AG04449 (cell line): ENCODE measurements around the gene ACOT2.

Experiments used
- CTCF ChIA-PET: fragments of 350-600 bp; formaldehyde crosslinking; extraction: SDS; loops from one replicate; lab custom pipeline; 2021; ENCODE audit warnings: antibody characterized with exemption; lab: Yijun Ruan, JAX
- POLR2A ChIA-PET: fragments of 400-600, 350-600 bp; formaldehyde crosslinking; extraction: SDS; loops from one replicate; lab custom pipeline; 2020; ENCODE audit warnings: antibody characterized with exemption, inconsistent platforms; lab: Yijun Ruan, JAX
- DNase-seq: peaks from one replicate; pipeline ENCODE4 v3.0.0-alpha.2; 2010; ENCODE audit warnings: low read depth, low spot score
- H3K4me3 ChIP-seq: 2 replicates; pipeline ENCODE4 v1.5.1; 2011; ENCODE audit warnings: low read depth, mild to moderate bottlenecking, control low read depth, low read length
- CTCF ChIP-seq: IDR thresholded peaks from one replicate; pipeline ENCODE4 v1.5.1; 2011; ENCODE audit warnings: mild to moderate bottlenecking, moderate library complexity, low read length, control low read depth, inconsistent platforms; ENCODE audit not compliant: insufficient read depth; ENCODE audit errors: missing control alignments

Gene ACOT2

GRCh38 chr14:73606271-73606670 lies 37.3 kb downstream of the ACOT2 start:
- CTCF ChIA-PET = no interaction called here
- no peak overlapping the region for H3K4me3 ChIP-seq
- POLR2A ChIA-PET = no interaction called here
- TF ChIP-seq CTCF = no peak
- DNase-seq = no peak

GRCh38 chr14:73607241-73607640 lies 38.2 kb downstream of the ACOT2 start:
- TF ChIP-seq CTCF = no peak
- POLR2A ChIA-PET = no interaction called here

GRCh38 chr14:73610687-73611086 lies 41.7 kb downstream of the ACOT2 start:
- ChIA-PET POLR2A (no interaction called here), CTCF (no interaction called here)
- no peak for TF ChIP-seq CTCF
- DNase-seq = no peak
- H3K4me3 ChIP-seq = no peak overlapping the region

More at GRCh38 chr14:73607241-73607640, 38.2 kb downstream of the ACOT2 start:
- CTCF ChIA-PET = no interaction called here
- H3K4me3 ChIP-seq = no peak overlapping the region
- no peak for DNase-seq

- DNase-seq = no peak
- H3K4me3 ChIP-seq = peak within 1 kb of the TSS; percentile 64
- ChIA-PET POLR2A (interaction anchor here (0.6 to 1.0 kb wide), 4 partner anchors 26 to 76 kb away, joined by 3 to 5 read pairs (median 3); partner anchors contain the start of genes ACOT1 and ACOT2), CTCF (interaction anchor here (0.6 to 2.8 kb wide), 5 partner anchors 11 to 104 kb away, joined by 3 to 17 read pairs (median 3); no protein-coding TSS in a partner anchor)
- no peak for TF ChIP-seq CTCF
Measured at GRCh38 chr14:73612339-73613045, 43.5 kb downstream of the ACOT2 start, which contains the start of gene ACOT6. Gene ACOT6 (plus strand): TSS chr14:73612517. CDS start chr14:73612572, 55 bp downstream.

- no peak for DNase-seq
- POLR2A ChIA-PET = interaction anchor here (0.9 to 1.0 kb wide), 2 partner anchors 26 to 44 kb away, joined by 3 to 5 read pairs; partner anchors contain the start of gene ACOT2
- no peak for TF ChIP-seq CTCF
- CTCF ChIA-PET = interaction anchor here (0.6 to 2.8 kb wide), 4 partner anchors 11 to 104 kb away, joined by 3 to 17 read pairs (median 8); no protein-coding TSS in a partner anchor
- peak overlapping the region; percentile 64 for H3K4me3 ChIP-seq
Measured at GRCh38 chr14:73613046-73613383, 44.0 kb downstream of the ACOT2 start.

- CTCF ChIA-PET = interaction anchor here (1.5 to 2.8 kb wide), 2 partner anchors 20 to 105 kb away, joined by 13 to 17 read pairs; no protein-coding TSS in a partner anchor
- no peak for TF ChIP-seq CTCF
- no peak for DNase-seq
- no peak overlapping the region for H3K4me3 ChIP-seq
- POLR2A ChIA-PET = interaction anchor here (0.9 to 1.0 kb wide), 2 partner anchors 25 to 44 kb away, joined by 3 to 5 read pairs; partner anchors contain the start of gene ACOT2
Measured at GRCh38 chr14:73613419-73613963, 44.5 kb downstream of the ACOT2 start.
